H9 (cell line): Measurements from ENCODE around the gene VAV2. TPM values are rescaled to one million over a fixed set of nuclear protein-coding genes. Genes with fewer than 3 reads are reported as not detected.

Source experiments
- DNase-seq: peaks from one replicate; pipeline ENCODE4 v3.0.0-alpha.2; 2017
- H2AFZ ChIP-seq: one replicate; pipeline ENCODE4 v1.6.1; 2013; ENCODE audit warnings: mild to moderate bottlenecking, low read length, control low read depth, moderate library complexity
- H2AK5ac ChIP-seq: 2 replicates; pipeline ENCODE4 v1.6.1; 2013; ENCODE audit warnings: low read length, control low read depth, mixed read lengths; ENCODE audit not compliant: insufficient read length
- H2BK120ac ChIP-seq: one replicate; pipeline ENCODE4 v1.6.1; 2013; ENCODE audit warnings: low read depth, mild to moderate bottlenecking, low read length, control low read depth, inconsistent platforms; ENCODE audit not compliant: poor library complexity, severe bottlenecking
- H2BK12ac ChIP-seq: 2 replicates; pipeline ENCODE4 v1.6.1; 2013; ENCODE audit warnings: low read length, control low read depth, mixed read lengths, low read depth; ENCODE audit not compliant: insufficient read length
- H2BK15ac ChIP-seq: 2 replicates; pipeline ENCODE4 v1.6.1; 2013; ENCODE audit warnings: low read depth, low read length, control low read depth
- H2BK20ac ChIP-seq: one replicate; pipeline ENCODE4 v1.6.1; 2013; ENCODE audit warnings: low read depth, mild to moderate bottlenecking, low read length, control low read depth, inconsistent platforms; ENCODE audit not compliant: poor library complexity, severe bottlenecking
- H2BK5ac ChIP-seq: 2 replicates; pipeline ENCODE4 v1.6.1; 2013; ENCODE audit warnings: low read length, control low read depth, mixed read lengths; ENCODE audit not compliant: insufficient read length
- H3K14ac ChIP-seq: 2 replicates; pipeline ENCODE4 v1.6.1; 2013; ENCODE audit warnings: low read length, control low read depth; ENCODE audit not compliant: insufficient read depth
- H3K18ac ChIP-seq: 2 replicates; pipeline ENCODE4 v1.6.1; 2013; ENCODE audit warnings: low read depth, mild to moderate bottlenecking, mixed read lengths, low read length, control low read depth; ENCODE audit not compliant: insufficient read length
- H3K23ac ChIP-seq: 2 replicates; pipeline ENCODE4 v1.6.1; 2013; ENCODE audit warnings: low read length, control low read depth, mixed read lengths, low read depth; ENCODE audit not compliant: insufficient read length
- H3K23me2 ChIP-seq: 2 replicates; pipeline ENCODE4 v1.6.1; 2013; ENCODE audit warnings: low read depth, mild to moderate bottlenecking, mixed read lengths, low read length, control low read depth; ENCODE audit not compliant: insufficient read length, poor library complexity, severe bottlenecking
- H3K27ac ChIP-seq: 2 replicates; pipeline ENCODE4 v1.5.1; 2013; ENCODE audit warnings: low read length, control low read depth, mixed read lengths, low read depth; ENCODE audit not compliant: insufficient read length
- H3K27me3 ChIP-seq: 2 replicates; pipeline ENCODE4 v1.6.1; 2013; ENCODE audit warnings: low read length, control low read depth, inconsistent platforms; ENCODE audit not compliant: insufficient read depth
- H3K4ac ChIP-seq: 2 replicates; pipeline ENCODE4 v1.6.1; 2013; ENCODE audit warnings: low read depth, mild to moderate bottlenecking, control low read depth, inconsistent platforms, low read length, moderate library complexity
- H3K4me1 ChIP-seq: 2 replicates; pipeline ENCODE4 v1.6.1; 2013; ENCODE audit warnings: low read length, control low read depth, inconsistent platforms; ENCODE audit not compliant: insufficient read depth
- H3K4me2 ChIP-seq: 2 replicates; pipeline ENCODE4 v1.6.1; 2013; ENCODE audit warnings: low read length, control low read depth, mixed read lengths; ENCODE audit not compliant: insufficient read length, insufficient read depth
- H3K56ac ChIP-seq: 2 replicates; pipeline ENCODE4 v1.6.1; 2013; ENCODE audit warnings: low read depth, mild to moderate bottlenecking, mixed read lengths, low read length, control low read depth; ENCODE audit not compliant: insufficient read length
- H3K79me1 ChIP-seq: 2 replicates; pipeline ENCODE4 v1.6.1; 2013; ENCODE audit warnings: low read depth, mild to moderate bottlenecking, moderate library complexity, low read length, control low read depth, inconsistent platforms; ENCODE audit not compliant: insufficient read depth, poor library complexity, severe bottlenecking
- H3K79me2 ChIP-seq: 2 replicates; pipeline ENCODE4 v1.6.1; 2013; ENCODE audit warnings: low read length, control low read depth, inconsistent platforms; ENCODE audit not compliant: insufficient read depth
- H3K9ac ChIP-seq: 2 replicates; pipeline ENCODE4 v1.6.1; 2013; ENCODE audit warnings: low read length, control low read depth, mixed read lengths; ENCODE audit not compliant: insufficient read length; ENCODE audit errors: extremely low read depth
- H3K9me3 ChIP-seq: one replicate; pipeline ENCODE4 v1.6.1; 2013; ENCODE audit warnings: low read depth, low read length, inconsistent platforms; ENCODE audit not compliant: control insufficient read depth
- H3T11ph ChIP-seq: one replicate; pipeline ENCODE4 v1.6.1; 2013; ENCODE audit warnings: mild to moderate bottlenecking, low read length, control low read depth, inconsistent platforms
- H4K20me1 ChIP-seq: one replicate; pipeline ENCODE4 v1.6.1; 2013; ENCODE audit not compliant: control insufficient read depth, insufficient read length, insufficient read depth
- H4K5ac ChIP-seq: 2 replicates; pipeline ENCODE4 v1.6.1; 2013; ENCODE audit warnings: low read depth, mild to moderate bottlenecking, mixed read lengths, low read length, control low read depth; ENCODE audit not compliant: insufficient read length
- H4K8ac ChIP-seq: replicated peaks from 2 replicates; pipeline ENCODE4 v1.6.1; 2013; ENCODE audit warnings: low read length, control low read depth, mixed read lengths, low read depth; ENCODE audit not compliant: insufficient read length
- H4K91ac ChIP-seq: 2 replicates; pipeline ENCODE4 v1.6.1; 2013; ENCODE audit warnings: low read depth, mild to moderate bottlenecking, moderate library complexity, mixed read lengths, low read length, control low read depth; ENCODE audit not compliant: insufficient read length
- H3K27ac Mint-ChIP-seq, 3 experiments: 2 replicates in 2 of 3; 3 replicates in 1 of 3; pipeline ENCODE4 v1.8.0; 2020 to 2021; ENCODE audit warnings: mixed read lengths in 3 of 3, mild to moderate bottlenecking in 1 of 3, moderate library complexity in 1 of 3
- H3K27me3 Mint-ChIP-seq: 2 replicates; pipeline ENCODE4 v1.8.0; 2021; ENCODE audit warnings: low read depth, mild to moderate bottlenecking, moderate library complexity, mixed read lengths
- H3K36me3 Mint-ChIP-seq, 3 experiments: 2 replicates in 2 of 3; 3 replicates in 1 of 3; pipeline ENCODE4 v1.8.0; 2020 to 2021; ENCODE audit warnings: low read depth in 3 of 3, mixed read lengths in 3 of 3; ENCODE audit not compliant: insufficient read depth in 1 of 3
- H3K4me1 Mint-ChIP-seq, 2 experiments: 2 replicates each; pipeline ENCODE4 v1.8.0; 2020; ENCODE audit warnings: mixed read lengths in 2 of 2
- H3K4me3 Mint-ChIP-seq, 2 experiments: 2 replicates in 1 of 2; 3 replicates in 1 of 2; pipeline ENCODE4 v1.8.0; 2020 to 2021; ENCODE audit warnings: mild to moderate bottlenecking in 2 of 2, mixed read lengths in 2 of 2, moderate library complexity in 1 of 2
- H3K9me3 Mint-ChIP-seq, 2 experiments: 2 replicates in 1 of 2; 3 replicates in 1 of 2; pipeline ENCODE4 v1.8.0; 2020; ENCODE audit warnings: mild to moderate bottlenecking in 2 of 2, mixed read lengths in 2 of 2, moderate library complexity in 1 of 2
- WGBS: extraction: QIAGEN DNeasy Blood & Tissue Kit; methylation state at CpG from one replicate; pipeline ENCODE4 v1.1.7; 2013; ENCODE audit warnings: missing lambda C conversion rate, low lambda C conversion rate, mixed read lengths; ENCODE audit not compliant: insufficient read length; ENCODE audit errors: extremely low coverage; 5-methylcytosine and 5-hydroxymethylcytosine counted together
- total RNA-seq: library from RNA; stranded (reverse); gene quantifications from 2 replicates; pipeline ENCODE4 v1.2.1, GENCODE V29; 2021
- TF ChIP-seq, protein P1 (sequence below): fragments of 200-600 bp; sonication (generic); conservative IDR thresholded peaks from 3 replicates; pipeline ENCODE4 v1.8.0; 2021; ENCODE audit warnings: antibody characterized with exemption, mild to moderate bottlenecking

VAV2 gene
- total RNA-seq, 1 experiment from 2014 or later, result 58.7 TPM

DNA sequence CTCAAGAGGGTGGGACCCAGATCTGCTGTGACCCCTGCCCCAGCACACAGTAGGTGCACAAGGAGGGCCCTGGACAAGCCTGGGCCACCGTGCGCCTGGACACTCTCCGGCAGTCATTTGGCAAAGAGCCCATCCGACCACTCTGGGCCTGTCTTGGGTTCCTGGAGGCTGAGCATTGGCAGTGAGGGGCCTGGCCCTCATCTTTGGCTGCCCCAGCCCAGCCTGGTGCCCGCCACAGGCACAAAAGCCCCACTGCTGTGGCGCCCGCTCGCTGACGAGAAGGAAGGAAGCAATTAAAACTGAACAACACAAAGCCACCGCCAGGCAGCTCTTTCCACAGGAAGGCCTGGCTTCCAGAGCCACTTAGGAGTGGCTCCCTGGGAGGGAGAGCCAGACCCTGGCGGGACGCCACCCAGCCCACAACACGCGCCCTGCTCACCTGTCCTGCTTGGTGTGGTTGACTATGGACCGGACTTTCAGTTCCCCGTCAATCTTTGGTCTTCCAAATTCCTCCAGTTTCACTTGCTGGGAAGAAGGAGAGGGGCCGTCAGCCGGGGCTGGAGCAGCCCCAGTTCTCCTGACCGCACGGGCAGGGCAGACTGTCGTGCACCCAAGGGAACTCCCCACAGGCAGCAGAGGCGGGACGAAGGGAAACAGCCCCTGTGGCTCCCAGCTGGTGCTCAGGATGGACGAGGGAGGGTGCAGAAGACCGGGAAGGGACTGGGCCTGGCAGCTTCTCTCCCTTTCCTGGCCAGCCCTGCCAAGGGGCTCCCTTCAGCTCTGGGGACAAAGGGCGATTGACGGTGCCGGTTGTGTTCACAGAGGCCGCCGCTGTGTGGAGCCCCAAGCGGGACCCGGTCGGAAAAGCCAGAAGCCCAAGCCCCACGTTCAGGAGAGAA, 203.1 kb downstream of the VAV2 start:
- H3K23ac ChIP-seq, result no peak overlapping the region
- H4K20me1 ChIP-seq, result no peaks in the 10 kb centered on the region
- no peaks in the 10 kb centered on the region for H3K27me3 ChIP-seq
- peaks cover 5 to 20% of the 10 kb centered on the region in 2 experiments; a peak in 3 of 4 replicates for H3K4me1 Mint-ChIP-seq
- H3K27ac Mint-ChIP-seq, result peak overlapping the region; percentile 39 to 80 (median 55); a peak in 3 of 7 replicates
- H3K18ac ChIP-seq, result no peak overlapping the region
- H2BK12ac ChIP-seq, result no peak overlapping the region
- H3K9me3 ChIP-seq, result no peaks in the 10 kb centered on the region
- H3K56ac ChIP-seq, result no peak overlapping the region
- H2BK120ac ChIP-seq, result no peak overlapping the region
- no peak overlapping the region for H3K14ac ChIP-seq
- no peak overlapping the region for H3K9ac ChIP-seq
- H2BK15ac ChIP-seq, result no peak overlapping the region
- H3K23me2 ChIP-seq, result no peaks in the 10 kb centered on the region
- DNase-seq, result no peak
- no peak overlapping the region for H2AFZ ChIP-seq
- H3K4me2 ChIP-seq, result no peak overlapping the region
- no peak overlapping the region for H3K4ac ChIP-seq
- H4K91ac ChIP-seq, result no peak overlapping the region
- H3T11ph ChIP-seq, result no peak overlapping the region
- TF ChIP-seq, protein P1, sequence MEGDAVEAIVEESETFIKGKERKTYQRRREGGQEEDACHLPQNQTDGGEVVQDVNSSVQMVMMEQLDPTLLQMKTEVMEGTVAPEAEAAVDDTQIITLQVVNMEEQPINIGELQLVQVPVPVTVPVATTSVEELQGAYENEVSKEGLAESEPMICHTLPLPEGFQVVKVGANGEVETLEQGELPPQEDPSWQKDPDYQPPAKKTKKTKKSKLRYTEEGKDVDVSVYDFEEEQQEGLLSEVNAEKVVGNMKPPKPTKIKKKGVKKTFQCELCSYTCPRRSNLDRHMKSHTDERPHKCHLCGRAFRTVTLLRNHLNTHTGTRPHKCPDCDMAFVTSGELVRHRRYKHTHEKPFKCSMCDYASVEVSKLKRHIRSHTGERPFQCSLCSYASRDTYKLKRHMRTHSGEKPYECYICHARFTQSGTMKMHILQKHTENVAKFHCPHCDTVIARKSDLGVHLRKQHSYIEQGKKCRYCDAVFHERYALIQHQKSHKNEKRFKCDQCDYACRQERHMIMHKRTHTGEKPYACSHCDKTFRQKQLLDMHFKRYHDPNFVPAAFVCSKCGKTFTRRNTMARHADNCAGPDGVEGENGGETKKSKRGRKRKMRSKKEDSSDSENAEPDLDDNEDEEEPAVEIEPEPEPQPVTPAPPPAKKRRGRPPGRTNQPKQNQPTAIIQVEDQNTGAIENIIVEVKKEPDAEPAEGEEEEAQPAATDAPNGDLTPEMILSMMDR, result no peak
- no peak overlapping the region for H4K5ac ChIP-seq
- H2BK5ac ChIP-seq, result no peak overlapping the region
- H3K27ac ChIP-seq, result no peak overlapping the region
- no peaks in the 10 kb centered on the region for H3K4me1 ChIP-seq
- peaks cover 20 to 66% (median 37%) of the 10 kb centered on the region in 3 experiments; a peak in 6 of 7 replicates for H3K36me3 Mint-ChIP-seq
- H2AK5ac ChIP-seq, result no peak overlapping the region
- H4K8ac ChIP-seq, result no peak overlapping the region
- no CpG with 5 or more reads among the region's 34 CpGs for WGBS
- H3K79me1 ChIP-seq, result no peaks in the 10 kb centered on the region
- H3K79me2 ChIP-seq, result no peaks in the 10 kb centered on the region
- no peaks in the 10 kb centered on the region for H3K27me3 Mint-ChIP-seq
- no peaks in the 10 kb centered on the region for H3K9me3 Mint-ChIP-seq
- no peak overlapping the region; a peak in 1 of 5 replicates for H3K4me3 Mint-ChIP-seq
- H2BK20ac ChIP-seq, result no peak overlapping the region
